Measurements from ENCODE around the gene MAGEA4.

MAGEA4 gene

DNA sequence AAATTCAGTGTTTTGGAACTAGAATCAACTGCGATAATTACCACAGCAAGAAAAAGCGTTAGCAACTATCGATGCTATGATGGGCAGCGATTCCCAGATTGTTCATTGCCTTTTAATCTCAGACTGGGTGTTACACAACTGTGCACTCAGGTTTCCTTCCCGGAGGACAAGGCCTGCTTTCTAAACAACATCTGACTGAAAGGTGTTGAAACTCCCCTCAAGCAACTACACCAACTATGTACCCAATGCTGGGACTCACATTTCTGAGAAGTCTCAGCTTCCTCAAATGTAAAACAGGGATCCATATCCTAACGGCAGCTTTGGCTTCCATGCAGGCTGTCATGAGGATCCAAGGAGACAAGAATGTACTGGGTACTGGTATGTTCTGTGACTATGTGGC lies 53.5 kb downstream of the MAGEA4 start:
- no peak for DNase-seq (ENCODE audit: low read depth)
- TF ChIP-seq CTCF (conservative IDR thresholded peaks at IDR 0.05; ENCODE audit: low read length), result no peak
- no peak overlapping the region for H3K4me3 ChIP-seq (ENCODE audit: low read length)

GRCh38 chrX:151970027-151970426 lies 57.3 kb downstream of the MAGEA4 start:
- no peak for TF ChIP-seq CTCF (conservative IDR thresholded peaks at IDR 0.05; ENCODE audit: low read length)
- H3K4me3 ChIP-seq (ENCODE audit: low read length), result no peak overlapping the region
- DNase-seq (ENCODE audit: low read depth), result no peak

DNA sequence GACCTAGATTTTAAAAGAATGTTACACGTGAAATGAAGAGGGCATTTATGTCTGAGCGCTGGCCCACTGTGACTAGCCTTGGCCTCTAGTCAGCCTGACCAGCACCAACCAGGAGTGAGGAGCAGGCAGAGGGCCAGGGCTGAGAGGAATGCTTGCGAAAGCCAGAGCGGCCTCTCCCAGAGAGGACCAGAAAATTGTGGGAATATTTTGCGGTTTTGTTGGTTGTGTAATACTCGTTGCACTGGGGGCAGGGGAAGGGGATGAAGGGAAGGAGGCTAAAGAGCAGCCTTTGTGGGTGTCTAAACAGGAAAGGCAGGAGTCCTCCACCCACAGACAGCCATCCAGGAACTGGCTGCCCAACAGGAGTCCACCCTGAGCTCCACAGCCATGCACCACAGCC lies 58.0 kb downstream of the MAGEA4 start:
- peak; percentile 94 for DNase-seq (ENCODE audit: low read depth)
- H3K4me3 ChIP-seq (ENCODE audit: low read length), result peak overlapping the region; percentile 33; the same call in 1 of the 2 replicates
- no peak for TF ChIP-seq CTCF (conservative IDR thresholded peaks at IDR 0.05; ENCODE audit: low read length)

DNA sequence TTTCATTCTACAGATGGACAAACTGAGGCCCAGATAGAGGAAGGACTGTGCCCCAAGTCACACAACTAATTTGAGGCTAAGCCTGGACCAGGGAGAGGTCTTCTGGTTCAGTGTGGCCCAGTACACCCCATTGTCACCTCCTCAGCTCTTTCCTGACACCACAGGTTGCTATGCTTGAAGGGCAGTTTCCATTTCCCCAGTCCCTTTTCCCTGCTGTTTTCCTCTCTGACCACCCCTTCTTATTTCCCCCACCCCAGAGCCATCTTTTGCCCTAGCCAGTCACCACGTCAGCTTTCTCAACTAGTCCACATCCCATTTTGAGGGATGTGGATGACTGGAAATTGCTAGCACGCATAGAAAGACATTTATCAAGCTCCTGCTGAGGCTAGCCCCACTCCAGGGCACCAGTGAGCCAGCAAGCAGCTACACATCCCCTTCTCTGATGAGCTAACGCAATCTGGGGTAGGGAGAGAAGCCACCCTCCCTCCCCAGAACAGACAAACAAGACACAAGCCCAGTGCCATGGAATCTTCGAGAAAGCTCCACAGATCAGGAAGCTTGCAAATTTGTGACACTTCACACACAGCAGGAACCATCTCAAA lies 60.5 kb downstream of the MAGEA4 start:
- TF ChIP-seq CTCF (conservative IDR thresholded peaks at IDR 0.05; ENCODE audit: low read length), result no peak
- DNase-seq (ENCODE audit: low read depth), result peak; percentile 19
- peak overlapping the region; percentile 75 for H3K4me3 ChIP-seq (ENCODE audit: low read length)

GRCh38 chrX:151973851-151974335 lies 61.2 kb downstream of the MAGEA4 start:
- peak overlapping the region; percentile 75 for H3K4me3 ChIP-seq (ENCODE audit: low read length)
- no peak for TF ChIP-seq CTCF (conservative IDR thresholded peaks at IDR 0.05; ENCODE audit: low read length)
- DNase-seq (ENCODE audit: low read depth), result peak; percentile 43
